GM04503 (cell line): ENCODE data around the gene TMEM200A.

ENCODE experiments used
- DNase-seq: peaks from one replicate; pipeline ENCODE4 v3.0.0-alpha.2; 2012; ENCODE audit warnings: low read depth

TMEM200A gene

GRCh38 chr6:130377915-130378314, 12.1 kb downstream of the TMEM200A start:
- no peak for DNase-seq

- no peak for DNase-seq
These were observed 13.4 kb downstream of the TMEM200A start for GRCh38 chr6:130379223-130379622.

GRCh38 chr6:130381012-130381411, 15.2 kb downstream of the TMEM200A start:
- no peak for DNase-seq

- DNase-seq: no peak
These were observed 15.9 kb downstream of the TMEM200A start for GRCh38 chr6:130381459-130382380.

GRCh38 chr6:130382872-130383490, 17.2 kb downstream of the TMEM200A start:
- DNase-seq: no peak

- no peak for DNase-seq
These were observed 19.4 kb downstream of the TMEM200A start for GRCh38 chr6:130385064-130385695.

- DNase-seq: no peak
These were observed 23.3 kb downstream of the TMEM200A start for GRCh38 chr6:130389142-130389541.

GRCh38 chr6:130390890-130391289, 25.1 kb downstream of the TMEM200A start:
- DNase-seq: no peak

- DNase-seq: no peak
These were observed 27.5 kb downstream of the TMEM200A start for GRCh38 chr6:130393306-130393705.

- no peak for DNase-seq
These were observed 28.4 kb downstream of the TMEM200A start for GRCh38 chr6:130394246-130394645.

- DNase-seq: no peak
These were observed 29.3 kb downstream of the TMEM200A start for GRCh38 chr6:130395164-130395563.

- DNase-seq: no peak
These were observed 30.9 kb downstream of the TMEM200A start for GRCh38 chr6:130396722-130397121.

GRCh38 chr6:130405549-130405948, 39.7 kb downstream of the TMEM200A start:
- no peak for DNase-seq

GRCh38 chr6:130407032-130407431, 41.2 kb downstream of the TMEM200A start:
- no peak for DNase-seq

- DNase-seq: no peak
These were observed 43.7 kb downstream of the TMEM200A start for GRCh38 chr6:130409418-130410100.

- DNase-seq: no peak
These were observed 45.7 kb downstream of the TMEM200A start for GRCh38 chr6:130411481-130411880.

- DNase-seq: peak; percentile 49
These were observed 46.9 kb downstream of the TMEM200A start for GRCh38 chr6:130412556-130413290.

- no peak for DNase-seq
These were observed 52.1 kb downstream of the TMEM200A start for GRCh38 chr6:130417951-130418350.

- no peak for DNase-seq
These were observed 55.1 kb downstream of the TMEM200A start for GRCh38 chr6:130420911-130421310.

GRCh38 chr6:130421585-130421984, 55.8 kb downstream of the TMEM200A start:
- peak; percentile 44 for DNase-seq

GRCh38 chr6:130423044-130423443, 57.2 kb downstream of the TMEM200A start:
- DNase-seq: no peak

GRCh38 chr6:130424710-130425109, 58.9 kb downstream of the TMEM200A start:
- DNase-seq: no peak
